HepG2 (cell line): ENCODE data around the gene KCNIP3. TPM values are rescaled to one million over a fixed set of nuclear protein-coding genes. Genes with fewer than 3 reads are reported as not detected.

Experiments used
- ATF7-NPFF ChIP-seq: sonication (generic); formaldehyde crosslinking; IDR thresholded peaks from 2 replicates; pipeline ENCODE4 v1.8.1; 2023; ENCODE audit warnings: mild to moderate bottlenecking, low read depth, missing genetic modification reagents, moderate library complexity
- CEBPZ ChIP-seq: IDR thresholded peaks from 2 replicates; pipeline ENCODE4 v1.6.1; 2012; ENCODE audit warnings: low read length, improper control_type of control experiment
- MAZ ChIP-seq, 2 experiments: sonication (generic) in 1 of 2; formaldehyde crosslinking in 1 of 2; IDR thresholded peaks; 2 replicates each; pipeline versions ENCODE4 v1.5.0 to v1.6.1; 2012 to 2020; ENCODE audit warnings: low read depth in 2 of 2, mild to moderate bottlenecking in 2 of 2, borderline replicate concordance in 1 of 2, improper control_type of control experiment in 1 of 2, low read length in 1 of 2, missing genetic modification reagents in 1 of 2, moderate library complexity in 1 of 2
- PRDM4 ChIP-seq: sonication (generic); formaldehyde crosslinking; IDR thresholded peaks from 2 replicates; pipeline ENCODE4 v1.9.0; 2021; ENCODE audit warnings: missing genetic modification reagents, borderline replicate concordance
- SOX5 ChIP-seq: IDR thresholded peaks from 2 replicates; pipeline ENCODE4 v1.6.1; 2016; ENCODE audit warnings: borderline replicate concordance
- TEAD3 ChIP-seq: optimal IDR thresholded peaks from 2 replicates; pipeline ENCODE3; 2016; ENCODE audit warnings: borderline replicate concordance
- ZFP37 ChIP-seq: sonication (generic); formaldehyde crosslinking; IDR thresholded peaks from 2 replicates; pipeline ENCODE4 v1.4.0; 2020; ENCODE audit warnings: missing genetic modification reagents, borderline replicate concordance
- ZMAT5 ChIP-seq: sonication (generic); formaldehyde crosslinking; IDR thresholded peaks from 2 replicates; pipeline ENCODE4 v1.5.0; 2020; ENCODE audit warnings: mild to moderate bottlenecking, low read depth, missing genetic modification reagents, borderline replicate concordance
- ZNF407 ChIP-seq: sonication (generic); formaldehyde crosslinking; IDR thresholded peaks from one replicate; pipeline ENCODE4 v1.5.1; 2020; ENCODE audit warnings: mild to moderate bottlenecking, missing genetic modification reagents; ENCODE audit errors: not compliant biosample characterization
- ZNF704 ChIP-seq: sonication (generic); formaldehyde crosslinking; IDR thresholded peaks from 2 replicates; pipeline ENCODE4 v1.8.1; 2023; ENCODE audit warnings: mild to moderate bottlenecking, inconsistent platforms, moderate library complexity, missing genetic modification reagents, borderline replicate concordance
- polyA plus RNA-seq, 8 experiments: library from polyadenylated mRNA; depleted of rRNA in 3 of 8; stranded (reverse) in 7 of 8; unstranded in 1 of 8; fragments of >200 nt; fragmentation: Illumina TruSeq in 4 of 8; extraction: Trizol in 4 of 8; gene quantifications; 2 replicates each; pipeline versions ENCODE4 v1.2.1 to v1.2.3, GENCODE V29; 2011 to 2016; ENCODE audit warnings: low read depth in 4 of 8, missing spikeins in 1 of 8, mixed read lengths in 1 of 8; ENCODE audit not compliant: insufficient read depth in 1 of 8
- total RNA-seq, 5 experiments: library from RNA; depleted of rRNA; stranded (reverse); fragments of >200 nt; fragmentation: Illumina TruSeq; extraction: Trizol; gene quantifications; 2 replicates each; pipeline ENCODE4 v1.2.3, GENCODE V29; 2016; ENCODE audit warnings: low read depth in 1 of 5

The KCNIP3 gene
- total and polyA plus RNA-seq, 2 of the 13 experiments (the other 11 are each of a cell fraction or from before 2014, with no cell fraction given), result not detected

- TF ChIP-seq ZNF407 (CRISPR knock-in tag), result peak; percentile 87
- TF ChIP-seq PRDM4 (CRISPR knock-in tag), result no peak
- peak; percentile 85 for TF ChIP-seq ATF7-NPFF (CRISPR knock-in tag)
- peak; percentile 55 for TF ChIP-seq TEAD3 (CRISPR knock-in tag)
- peak; percentile 12; the same call in 1 of the 2 replicates for TF ChIP-seq MAZ (IDR thresholded peaks at IDR 0.05; ENCODE audit: borderline replicate concordance, low read depth, low read length)
- peak; percentile 71; the same call in 1 of the 2 replicates for TF ChIP-seq MAZ (CRISPR knock-in tag; IDR thresholded peaks at IDR 0.05; ENCODE audit: low read depth)
- TF ChIP-seq CEBPZ, result no peak
- peak; percentile 85 for TF ChIP-seq ZNF704 (CRISPR knock-in tag)
- no peak for TF ChIP-seq ZFP37
- no peak for TF ChIP-seq ZMAT5 (CRISPR knock-in tag)
- TF ChIP-seq SOX5 (CRISPR knock-in tag), result peak; percentile 28; the same call in 1 of the 2 replicates
Observed at GRCh38 chr2:95402370-95403203, 105.4 kb downstream of the KCNIP3 start, which contains the start of gene FAHD2A (continued).
